ENCODE measurements around the gene HEATR5A. TPM values are rescaled to one million over a fixed set of nuclear protein-coding genes. Genes with fewer than 3 reads are reported as not detected.

The HEATR5A gene
- total and polyA plus RNA-seq, 9 of the 15 experiments (the other 6 are each of a cell fraction or from before 2014, with no cell fraction given) = 8.0 to 50.9 (median 23.0) TPM

DNA sequence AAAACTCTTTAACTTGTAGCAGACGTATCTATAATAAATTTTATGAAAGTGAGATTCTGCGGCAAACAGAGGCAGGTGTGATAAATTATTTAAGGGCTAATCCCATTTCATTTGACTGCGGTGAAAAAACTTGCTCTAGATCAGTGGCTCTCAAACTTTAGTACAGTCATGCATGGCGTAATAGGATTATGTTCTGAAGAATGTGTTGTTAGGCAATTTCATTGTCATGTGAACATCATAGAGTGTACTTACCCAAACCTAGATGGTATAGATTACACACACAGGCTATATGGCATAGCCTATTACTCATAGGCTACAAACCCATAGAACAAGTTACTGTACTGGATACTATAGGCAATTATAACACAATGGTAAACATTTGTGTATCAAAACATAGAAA lies 83.7 kb downstream of the HEATR5A start:
- CTCF ChIA-PET (ENCODE audit: low intra/inter-chr PET ratio) = no interaction called here
- no peak overlapping the region for H3K4me2 ChIP-seq (ENCODE audit: insufficient read depth, low read length)
- H3K4me1 ChIP-seq (replicated peaks in 1 of 2; ENCODE audit: control insufficient read depth in 2 of 2, insufficient read depth in 2 of 2, low read length in 2 of 2) = no peaks in the 10 kb centered on the region
- H3K9ac ChIP-seq (ENCODE audit: insufficient read depth in 1 of 2, low read depth in 2 of 2, low read length in 2 of 2) = no peak overlapping the region
- 98% methylated on average over 4 of the region's 4 CpGs for WGBS (ENCODE audit: insufficient coverage, low coverage, missing lambda C conversion rate)
- no peaks in the 10 kb centered on the region for H3K9me1 ChIP-seq (ENCODE audit: control insufficient read depth, insufficient read depth, low read length)
- no peaks in the 10 kb centered on the region for H3K9me3 ChIP-seq (replicated peaks; ENCODE audit: control insufficient read depth, insufficient read depth, low read depth, low read length)
- H3K27ac ChIP-seq (ENCODE audit: extremely low read depth, low read depth, low read length) = no peak overlapping the region
- no peak for ATAC-seq
- intact Hi-C loops (cut with micrococcal nuclease) (no loop called here), in situ Hi-C loops (cut with MboI) (no loop called here)
- FAIRE-seq = no peak
- H3K36me3 ChIP-seq (ENCODE audit: control insufficient read depth, insufficient read depth, low read length) = peaks cover 12% of the 10 kb centered on the region; the same call in 1 of the 3 replicates
- H2AFZ ChIP-seq (ENCODE audit: low read depth, low read length) = no peak overlapping the region
- H3K79me2 ChIP-seq (ENCODE audit: control insufficient read depth, insufficient read depth, low read length) = no peaks in the 10 kb centered on the region
- no peak for DNase-seq (ENCODE audit: extremely low read depth in 1 of 4, low spot score in 3 of 4)
- no peaks in the 10 kb centered on the region for H3K27me3 ChIP-seq (ENCODE audit: control insufficient read depth in 2 of 2, insufficient read depth in 2 of 2, low read length in 2 of 2)
- POLR2A ChIA-PET = no interaction called here
- H3K4me3 ChIP-seq = no peak overlapping the region
- no TSS peak for BruUV-seq (replicated peaks)
- H4K20me1 ChIP-seq (replicated peaks; ENCODE audit: control insufficient read depth, insufficient read depth, low read length) = no peaks in the 10 kb centered on the region
- TF ChIP-seq, protein P1, sequence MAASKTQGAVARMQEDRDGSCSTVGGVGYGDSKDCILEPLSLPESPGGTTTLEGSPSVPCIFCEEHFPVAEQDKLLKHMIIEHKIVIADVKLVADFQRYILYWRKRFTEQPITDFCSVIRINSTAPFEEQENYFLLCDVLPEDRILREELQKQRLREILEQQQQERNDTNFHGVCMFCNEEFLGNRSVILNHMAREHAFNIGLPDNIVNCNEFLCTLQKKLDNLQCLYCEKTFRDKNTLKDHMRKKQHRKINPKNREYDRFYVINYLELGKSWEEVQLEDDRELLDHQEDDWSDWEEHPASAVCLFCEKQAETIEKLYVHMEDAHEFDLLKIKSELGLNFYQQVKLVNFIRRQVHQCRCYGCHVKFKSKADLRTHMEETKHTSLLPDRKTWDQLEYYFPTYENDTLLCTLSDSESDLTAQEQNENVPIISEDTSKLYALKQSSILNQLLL (CRISPR knock-in tag; IDR thresholded peaks at IDR 0.05; ENCODE audit: borderline replicate concordance) = no peak
- TF ChIP-seq ERF (CRISPR knock-in tag; IDR thresholded peaks at IDR 0.05) = no peak
- TF ChIP-seq, protein P2, sequence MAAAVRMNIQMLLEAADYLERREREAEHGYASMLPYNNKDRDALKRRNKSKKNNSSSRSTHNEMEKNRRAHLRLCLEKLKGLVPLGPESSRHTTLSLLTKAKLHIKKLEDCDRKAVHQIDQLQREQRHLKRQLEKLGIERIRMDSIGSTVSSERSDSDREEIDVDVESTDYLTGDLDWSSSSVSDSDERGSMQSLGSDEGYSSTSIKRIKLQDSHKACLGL (CRISPR knock-in tag; IDR thresholded peaks at IDR 0.05; ENCODE audit: borderline replicate concordance, poor library complexity, severe bottlenecking) = no peak
- TF ChIP-seq ZNF75A (CRISPR knock-in tag; IDR thresholded peaks at IDR 0.05) = no peak
- TF ChIP-seq TBP (optimal IDR thresholded peaks at IDR 0.05; ENCODE audit: low read depth, low read length) = no peak
- TF ChIP-seq, protein P3, sequence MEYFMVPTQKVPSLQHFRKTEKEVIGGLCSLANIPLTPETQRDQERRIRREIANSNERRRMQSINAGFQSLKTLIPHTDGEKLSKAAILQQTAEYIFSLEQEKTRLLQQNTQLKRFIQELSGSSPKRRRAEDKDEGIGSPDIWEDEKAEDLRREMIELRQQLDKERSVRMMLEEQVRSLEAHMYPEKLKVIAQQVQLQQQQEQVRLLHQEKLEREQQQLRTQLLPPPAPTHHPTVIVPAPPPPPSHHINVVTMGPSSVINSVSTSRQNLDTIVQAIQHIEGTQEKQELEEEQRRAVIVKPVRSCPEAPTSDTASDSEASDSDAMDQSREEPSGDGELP (CRISPR knock-in tag; IDR thresholded peaks at IDR 0.05; ENCODE audit: borderline replicate concordance) = no peak
- no peak for TF ChIP-seq NR2F6 (CRISPR knock-in tag; IDR thresholded peaks at IDR 0.05)
- TF ChIP-seq ZNF445 (CRISPR knock-in tag; IDR thresholded peaks at IDR 0.05; ENCODE audit: low read depth) = no peak
- no peak for TF ChIP-seq ATF7 (IDR thresholded peaks at IDR 0.05)
- no peak for TF ChIP-seq GABPA (tag; conservative IDR thresholded peaks at IDR 0.05; ENCODE audit: low read depth)
- no peak for TF ChIP-seq HDAC2 (IDR thresholded peaks at IDR 0.05)
- TF ChIP-seq, protein P4, sequence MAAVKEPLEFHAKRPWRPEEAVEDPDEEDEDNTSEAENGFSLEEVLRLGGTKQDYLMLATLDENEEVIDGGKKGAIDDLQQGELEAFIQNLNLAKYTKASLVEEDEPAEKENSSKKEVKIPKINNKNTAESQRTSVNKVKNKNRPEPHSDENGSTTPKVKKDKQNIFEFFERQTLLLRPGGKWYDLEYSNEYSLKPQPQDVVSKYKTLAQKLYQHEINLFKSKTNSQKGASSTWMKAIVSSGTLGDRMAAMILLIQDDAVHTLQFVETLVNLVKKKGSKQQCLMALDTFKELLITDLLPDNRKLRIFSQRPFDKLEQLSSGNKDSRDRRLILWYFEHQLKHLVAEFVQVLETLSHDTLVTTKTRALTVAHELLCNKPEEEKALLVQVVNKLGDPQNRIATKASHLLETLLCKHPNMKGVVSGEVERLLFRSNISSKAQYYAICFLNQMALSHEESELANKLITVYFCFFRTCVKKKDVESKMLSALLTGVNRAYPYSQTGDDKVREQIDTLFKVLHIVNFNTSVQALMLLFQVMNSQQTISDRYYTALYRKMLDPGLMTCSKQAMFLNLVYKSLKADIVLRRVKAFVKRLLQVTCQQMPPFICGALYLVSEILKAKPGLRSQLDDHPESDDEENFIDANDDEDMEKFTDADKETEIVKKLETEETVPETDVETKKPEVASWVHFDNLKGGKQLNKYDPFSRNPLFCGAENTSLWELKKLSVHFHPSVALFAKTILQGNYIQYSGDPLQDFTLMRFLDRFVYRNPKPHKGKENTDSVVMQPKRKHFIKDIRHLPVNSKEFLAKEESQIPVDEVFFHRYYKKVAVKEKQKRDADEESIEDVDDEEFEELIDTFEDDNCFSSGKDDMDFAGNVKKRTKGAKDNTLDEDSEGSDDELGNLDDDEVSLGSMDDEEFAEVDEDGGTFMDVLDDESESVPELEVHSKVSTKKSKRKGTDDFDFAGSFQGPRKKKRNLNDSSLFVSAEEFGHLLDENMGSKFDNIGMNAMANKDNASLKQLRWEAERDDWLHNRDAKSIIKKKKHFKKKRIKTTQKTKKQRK (IDR thresholded peaks at IDR 0.05; ENCODE audit: borderline replicate concordance, low read depth, low read length) = no peak
- no peak for TF ChIP-seq KAT7 (CRISPR knock-in tag; IDR thresholded peaks at IDR 0.05; ENCODE audit: borderline replicate concordance)
- TF ChIP-seq ZKSCAN1 (IDR thresholded peaks at IDR 0.05; ENCODE audit: low read depth, low read length) = no peak
- TF ChIP-seq MAFG (tag; conservative IDR thresholded peaks at IDR 0.05) = no peak
- no peak for TF ChIP-seq HNRNPL (IDR thresholded peaks at IDR 0.05; ENCODE audit: low read depth, low read length)
